Activated T-cell treated with anti-CD3 and anti-CD28 coated beads, Interleukin-2, amount 50 U/mL, for 72 hours (primary cell): Measurements from ENCODE around the gene MAP3K14. TPM values are rescaled to one million over a fixed set of nuclear protein-coding genes. Genes with fewer than 3 reads are reported as not detected.
A peak's percentile ranks its signal among the peaks of the same experiment; 100 is the strongest.

Experiments
- ATAC-seq, 2 donors: fragments of 150-1000 bp; cut with Tn5 transposase; replicated peaks in 1 of 2; 2 replicates each; pipeline ENCODE4 v1.10.0; 2021; ENCODE audit warnings: moderate library complexity in 2 of 2, mild to moderate bottlenecking in 1 of 2
- DNase-seq, 2 donors: peaks; one replicate each; pipeline ENCODE4 v3.0.0; 2021 to 2022; ENCODE audit warnings: mixed read lengths in 1 of 2
- H3K27ac Mint-ChIP-seq: one replicate; pipeline ENCODE4 v1.8.0; 2022; ENCODE audit warnings: mild to moderate bottlenecking, moderate library complexity, mixed read lengths
- H3K27me3 Mint-ChIP-seq: one replicate; pipeline ENCODE4 v1.8.0; 2022; ENCODE audit warnings: low read depth, mixed read lengths
- H3K36me3 Mint-ChIP-seq, 2 donors: one replicate each; pipeline ENCODE4 v1.8.0; 2022; ENCODE audit warnings: mixed read lengths in 2 of 2, mild to moderate bottlenecking in 1 of 2; ENCODE audit not compliant: insufficient read depth in 2 of 2
- H3K4me1 Mint-ChIP-seq: one replicate; pipeline ENCODE4 v1.8.0; 2022; ENCODE audit warnings: low read depth, mixed read lengths
- H3K4me3 Mint-ChIP-seq, 2 donors: one replicate each; pipeline ENCODE4 v1.8.0; 2022; ENCODE audit warnings: mild to moderate bottlenecking in 2 of 2, mixed read lengths in 2 of 2, moderate library complexity in 2 of 2
- H3K9me3 Mint-ChIP-seq, 2 donors: one replicate each; pipeline ENCODE4 v1.8.0; 2022; ENCODE audit warnings: mixed read lengths in 2 of 2
- total RNA-seq, 2 donors: library from RNA; stranded (reverse); gene quantifications; one replicate each; pipeline ENCODE4 v1.2.3, GENCODE V29; 2022

MAP3K14 gene
- total RNA-seq, 2 donors from 2014 or later: 71.8 to 78.0 TPM

GRCh38 chr17:45270828-45271418 is 45.9 kb downstream of the MAP3K14 start:
- Mint-ChIP-seq H3K4me3 (no peak overlapping the region), H3K9me3 (no peaks in the 10 kb centered on the region), H3K27ac (peak overlapping the region; percentile 30), H3K4me1 (peaks cover 28% of the 10 kb centered on the region), H3K27me3 (no peaks in the 10 kb centered on the region), H3K36me3 (peaks cover 8 to 28% of the 10 kb centered on the region in 2 donors)
- peak; percentile 61 to 63 for DNase-seq
- ATAC-seq: peak; percentile 62

GRCh38 chr17:45269912-45270311 is 46.9 kb downstream of the MAP3K14 start:
- DNase-seq (no peak), ATAC-seq (peak; percentile 16 to 21)
- Mint-ChIP-seq H3K9me3 (no peaks in the 10 kb centered on the region), H3K36me3 (peaks cover 8 to 31% of the 10 kb centered on the region in 2 donors), H3K27ac (peak overlapping the region; percentile 83), H3K4me3 (no peak overlapping the region), H3K27me3 (no peaks in the 10 kb centered on the region), H3K4me1 (peaks cover 31% of the 10 kb centered on the region)

- Mint-ChIP-seq H3K27me3 (no peaks in the 10 kb centered on the region), H3K9me3 (no peaks in the 10 kb centered on the region), H3K4me3 (no peak overlapping the region), H3K36me3 (peaks cover 6 to 31% of the 10 kb centered on the region in 2 donors), H3K27ac (peak overlapping the region; percentile 20), H3K4me1 (peaks cover 35% of the 10 kb centered on the region)
- ATAC-seq (no peak), DNase-seq (no peak)
These were observed 49.3 kb downstream of the MAP3K14 start for GRCh38 chr17:45267436-45268055.

GRCh38 chr17:45266372-45266926 is 50.4 kb downstream of the MAP3K14 start:
- Mint-ChIP-seq H3K27ac (no peak overlapping the region), H3K9me3 (no peaks in the 10 kb centered on the region), H3K36me3 (peaks cover 6 to 24% of the 10 kb centered on the region in 2 donors), H3K4me3 (no peak overlapping the region), H3K4me1 (peaks cover 42% of the 10 kb centered on the region), H3K27me3 (no peaks in the 10 kb centered on the region)
- DNase-seq: no peak
- ATAC-seq: no peak

GRCh38 chr17:45265821-45266220 is 51.0 kb downstream of the MAP3K14 start:
- Mint-ChIP-seq H3K27ac (no peak overlapping the region), H3K4me3 (no peak overlapping the region), H3K4me1 (peaks cover 46% of the 10 kb centered on the region)

GRCh38 chr17:45264988-45265387 is 51.8 kb downstream of the MAP3K14 start:
- no peak for ATAC-seq
- H3K27me3 Mint-ChIP-seq: no peaks in the 10 kb centered on the region
- H3K9me3 Mint-ChIP-seq: no peaks in the 10 kb centered on the region
- H3K4me1 Mint-ChIP-seq: peaks cover 40% of the 10 kb centered on the region
- no peak overlapping the region for H3K27ac Mint-ChIP-seq
- no peak for DNase-seq
- peaks cover 3 to 20% of the 10 kb centered on the region in 2 donors for H3K36me3 Mint-ChIP-seq
- H3K4me3 Mint-ChIP-seq: no peak overlapping the region

More at GRCh38 chr17:45265821-45266220, 51.0 kb downstream of the MAP3K14 start:
- DNase-seq: no peak
- Mint-ChIP-seq H3K27me3 (no peaks in the 10 kb centered on the region), H3K36me3 (peaks cover 4 to 24% of the 10 kb centered on the region in 2 donors), H3K9me3 (no peaks in the 10 kb centered on the region)
- no peak for ATAC-seq

- H3K36me3 Mint-ChIP-seq: peaks cover 3 to 16% of the 10 kb centered on the region in 2 donors
- no peak for DNase-seq
- no peaks in the 10 kb centered on the region for H3K27me3 Mint-ChIP-seq
- peaks cover 38% of the 10 kb centered on the region for H3K4me1 Mint-ChIP-seq
- no peak overlapping the region for H3K27ac Mint-ChIP-seq
- H3K4me3 Mint-ChIP-seq: no peak overlapping the region
- no peaks in the 10 kb centered on the region for H3K9me3 Mint-ChIP-seq
- no peak for ATAC-seq
These were observed 52.4 kb downstream of the MAP3K14 start for GRCh38 chr17:45264430-45264829.

- peaks cover 38% of the 10 kb centered on the region for H3K4me1 Mint-ChIP-seq
- no peak for DNase-seq
- peaks cover 2 to 10% of the 10 kb centered on the region in 2 donors for H3K36me3 Mint-ChIP-seq
- no peak for ATAC-seq
- H3K9me3 Mint-ChIP-seq: no peaks in the 10 kb centered on the region
- H3K27me3 Mint-ChIP-seq: no peaks in the 10 kb centered on the region
- H3K4me3 Mint-ChIP-seq: peak overlapping the region; percentile 5 to 79
- H3K27ac Mint-ChIP-seq: no peak overlapping the region
These were observed 53.4 kb downstream of the MAP3K14 start for GRCh38 chr17:45263477-45263860.

- H3K4me1 Mint-ChIP-seq: peaks cover 37% of the 10 kb centered on the region
- H3K27ac Mint-ChIP-seq: peak overlapping the region; percentile 5
- no peaks in the 10 kb centered on the region for H3K27me3 Mint-ChIP-seq
- ATAC-seq (peak in 1 of 2 donors; percentile 2), DNase-seq (no peak)
- no peaks in the 10 kb centered on the region for H3K9me3 Mint-ChIP-seq
- H3K36me3 Mint-ChIP-seq: peaks cover 2 to 9% of the 10 kb centered on the region in 2 donors
- peak overlapping the region; percentile 74 to 79 for H3K4me3 Mint-ChIP-seq
These were observed 54.0 kb downstream of the MAP3K14 start for GRCh38 chr17:45262516-45263476.

GRCh38 chr17:45261577-45262515 is 55.0 kb downstream of the MAP3K14 start, which contains the start of gene SPATA32:
Gene SPATA32 (minus strand): TSS chr17:45262094. CDS start chr17:45262016, 78 bp downstream.
- H3K4me1 Mint-ChIP-seq: peaks cover 33% of the 10 kb centered on the region
- H3K36me3 Mint-ChIP-seq: peaks cover 0 to 5% of the 10 kb centered on the region in 2 donors
- DNase-seq (peak; percentile 74 to 77), ATAC-seq (peak; percentile 60 to 75)
- peak within 1 kb of the TSS; percentile 10 for H3K27ac Mint-ChIP-seq
- no peaks in the 10 kb centered on the region for H3K9me3 Mint-ChIP-seq
- H3K27me3 Mint-ChIP-seq: no peaks in the 10 kb centered on the region
- peak within 1 kb of the TSS; percentile 74 to 79 for H3K4me3 Mint-ChIP-seq

- H3K27me3 Mint-ChIP-seq: no peaks in the 10 kb centered on the region
- H3K4me3 Mint-ChIP-seq: no peak overlapping the region
- H3K4me1 Mint-ChIP-seq: peaks cover 42% of the 10 kb centered on the region
- ATAC-seq (no peak), DNase-seq (no peak)
- H3K9me3 Mint-ChIP-seq: no peaks in the 10 kb centered on the region
- H3K27ac Mint-ChIP-seq: peak overlapping the region; percentile 18
- H3K36me3 Mint-ChIP-seq: peaks cover 0 to 5% of the 10 kb centered on the region in 2 donors
These were observed 56.5 kb downstream of the MAP3K14 start for GRCh38 chr17:45260204-45260783.
